H9 (cell line): Measurements from ENCODE around the gene FAU. TPM values are rescaled to one million over a fixed set of nuclear protein-coding genes. Genes with fewer than 3 reads are reported as not detected.

Experiments used
- DNase-seq: peaks from one replicate; pipeline ENCODE4 v3.0.0-alpha.2; 2017
- H2AFZ ChIP-seq: one replicate; pipeline ENCODE4 v1.6.1; 2013; ENCODE audit warnings: mild to moderate bottlenecking, low read length, control low read depth, moderate library complexity
- H2AK5ac ChIP-seq: 2 replicates; pipeline ENCODE4 v1.6.1; 2013; ENCODE audit warnings: low read length, control low read depth, mixed read lengths; ENCODE audit not compliant: insufficient read length
- H2BK120ac ChIP-seq: one replicate; pipeline ENCODE4 v1.6.1; 2013; ENCODE audit warnings: low read depth, mild to moderate bottlenecking, low read length, control low read depth, inconsistent platforms; ENCODE audit not compliant: poor library complexity, severe bottlenecking
- H2BK12ac ChIP-seq: 2 replicates; pipeline ENCODE4 v1.6.1; 2013; ENCODE audit warnings: low read length, control low read depth, mixed read lengths, low read depth; ENCODE audit not compliant: insufficient read length
- H2BK15ac ChIP-seq: 2 replicates; pipeline ENCODE4 v1.6.1; 2013; ENCODE audit warnings: low read depth, low read length, control low read depth
- H2BK20ac ChIP-seq: one replicate; pipeline ENCODE4 v1.6.1; 2013; ENCODE audit warnings: low read depth, mild to moderate bottlenecking, low read length, control low read depth, inconsistent platforms; ENCODE audit not compliant: poor library complexity, severe bottlenecking
- H2BK5ac ChIP-seq: 2 replicates; pipeline ENCODE4 v1.6.1; 2013; ENCODE audit warnings: low read length, control low read depth, mixed read lengths; ENCODE audit not compliant: insufficient read length
- H3K14ac ChIP-seq: 2 replicates; pipeline ENCODE4 v1.6.1; 2013; ENCODE audit warnings: low read length, control low read depth; ENCODE audit not compliant: insufficient read depth
- H3K18ac ChIP-seq: 2 replicates; pipeline ENCODE4 v1.6.1; 2013; ENCODE audit warnings: low read depth, mild to moderate bottlenecking, mixed read lengths, low read length, control low read depth; ENCODE audit not compliant: insufficient read length
- H3K23ac ChIP-seq: 2 replicates; pipeline ENCODE4 v1.6.1; 2013; ENCODE audit warnings: low read length, control low read depth, mixed read lengths, low read depth; ENCODE audit not compliant: insufficient read length
- H3K23me2 ChIP-seq: 2 replicates; pipeline ENCODE4 v1.6.1; 2013; ENCODE audit warnings: low read depth, mild to moderate bottlenecking, mixed read lengths, low read length, control low read depth; ENCODE audit not compliant: insufficient read length, poor library complexity, severe bottlenecking
- H3K27ac ChIP-seq: 2 replicates; pipeline ENCODE4 v1.5.1; 2013; ENCODE audit warnings: low read length, control low read depth, mixed read lengths, low read depth; ENCODE audit not compliant: insufficient read length
- H3K27me3 ChIP-seq: 2 replicates; pipeline ENCODE4 v1.6.1; 2013; ENCODE audit warnings: low read length, control low read depth, inconsistent platforms; ENCODE audit not compliant: insufficient read depth
- H3K4ac ChIP-seq: 2 replicates; pipeline ENCODE4 v1.6.1; 2013; ENCODE audit warnings: low read depth, mild to moderate bottlenecking, control low read depth, inconsistent platforms, low read length, moderate library complexity
- H3K4me1 ChIP-seq: 2 replicates; pipeline ENCODE4 v1.6.1; 2013; ENCODE audit warnings: low read length, control low read depth, inconsistent platforms; ENCODE audit not compliant: insufficient read depth
- H3K4me2 ChIP-seq: 2 replicates; pipeline ENCODE4 v1.6.1; 2013; ENCODE audit warnings: low read length, control low read depth, mixed read lengths; ENCODE audit not compliant: insufficient read length, insufficient read depth
- H3K56ac ChIP-seq: 2 replicates; pipeline ENCODE4 v1.6.1; 2013; ENCODE audit warnings: low read depth, mild to moderate bottlenecking, mixed read lengths, low read length, control low read depth; ENCODE audit not compliant: insufficient read length
- H3K79me1 ChIP-seq: 2 replicates; pipeline ENCODE4 v1.6.1; 2013; ENCODE audit warnings: low read depth, mild to moderate bottlenecking, moderate library complexity, low read length, control low read depth, inconsistent platforms; ENCODE audit not compliant: insufficient read depth, poor library complexity, severe bottlenecking
- H3K79me2 ChIP-seq: 2 replicates; pipeline ENCODE4 v1.6.1; 2013; ENCODE audit warnings: low read length, control low read depth, inconsistent platforms; ENCODE audit not compliant: insufficient read depth
- H3K9ac ChIP-seq: 2 replicates; pipeline ENCODE4 v1.6.1; 2013; ENCODE audit warnings: low read length, control low read depth, mixed read lengths; ENCODE audit not compliant: insufficient read length; ENCODE audit errors: extremely low read depth
- H3K9me3 ChIP-seq: one replicate; pipeline ENCODE4 v1.6.1; 2013; ENCODE audit warnings: low read depth, low read length, inconsistent platforms; ENCODE audit not compliant: control insufficient read depth
- H3T11ph ChIP-seq: one replicate; pipeline ENCODE4 v1.6.1; 2013; ENCODE audit warnings: mild to moderate bottlenecking, low read length, control low read depth, inconsistent platforms
- H4K20me1 ChIP-seq: one replicate; pipeline ENCODE4 v1.6.1; 2013; ENCODE audit not compliant: control insufficient read depth, insufficient read length, insufficient read depth
- H4K5ac ChIP-seq: 2 replicates; pipeline ENCODE4 v1.6.1; 2013; ENCODE audit warnings: low read depth, mild to moderate bottlenecking, mixed read lengths, low read length, control low read depth; ENCODE audit not compliant: insufficient read length
- H4K8ac ChIP-seq: replicated peaks from 2 replicates; pipeline ENCODE4 v1.6.1; 2013; ENCODE audit warnings: low read length, control low read depth, mixed read lengths, low read depth; ENCODE audit not compliant: insufficient read length
- H4K91ac ChIP-seq: 2 replicates; pipeline ENCODE4 v1.6.1; 2013; ENCODE audit warnings: low read depth, mild to moderate bottlenecking, moderate library complexity, mixed read lengths, low read length, control low read depth; ENCODE audit not compliant: insufficient read length
- H3K27ac Mint-ChIP-seq, 3 experiments: 2 replicates in 2 of 3; 3 replicates in 1 of 3; pipeline ENCODE4 v1.8.0; 2020 to 2021; ENCODE audit warnings: mixed read lengths in 3 of 3, mild to moderate bottlenecking in 1 of 3, moderate library complexity in 1 of 3
- H3K27me3 Mint-ChIP-seq: 2 replicates; pipeline ENCODE4 v1.8.0; 2021; ENCODE audit warnings: low read depth, mild to moderate bottlenecking, moderate library complexity, mixed read lengths
- H3K36me3 Mint-ChIP-seq, 3 experiments: 2 replicates in 2 of 3; 3 replicates in 1 of 3; pipeline ENCODE4 v1.8.0; 2020 to 2021; ENCODE audit warnings: low read depth in 3 of 3, mixed read lengths in 3 of 3; ENCODE audit not compliant: insufficient read depth in 1 of 3
- H3K4me1 Mint-ChIP-seq, 2 experiments: 2 replicates each; pipeline ENCODE4 v1.8.0; 2020; ENCODE audit warnings: mixed read lengths in 2 of 2
- H3K4me3 Mint-ChIP-seq, 2 experiments: 2 replicates in 1 of 2; 3 replicates in 1 of 2; pipeline ENCODE4 v1.8.0; 2020 to 2021; ENCODE audit warnings: mild to moderate bottlenecking in 2 of 2, mixed read lengths in 2 of 2, moderate library complexity in 1 of 2
- H3K9me3 Mint-ChIP-seq, 2 experiments: 2 replicates in 1 of 2; 3 replicates in 1 of 2; pipeline ENCODE4 v1.8.0; 2020; ENCODE audit warnings: mild to moderate bottlenecking in 2 of 2, mixed read lengths in 2 of 2, moderate library complexity in 1 of 2
- CTCF ChIP-seq: fragments of 200-600 bp; sonication (generic); conservative IDR thresholded peaks from 3 replicates; pipeline ENCODE4 v1.8.0; 2021; ENCODE audit warnings: antibody characterized with exemption, mild to moderate bottlenecking
- WGBS: extraction: QIAGEN DNeasy Blood & Tissue Kit; methylation state at CpG from one replicate; pipeline ENCODE4 v1.1.7; 2013; ENCODE audit warnings: missing lambda C conversion rate, low lambda C conversion rate, mixed read lengths; ENCODE audit not compliant: insufficient read length; ENCODE audit errors: extremely low coverage; 5-methylcytosine and 5-hydroxymethylcytosine counted together
- total RNA-seq: library from RNA; stranded (reverse); gene quantifications from 2 replicates; pipeline ENCODE4 v1.2.1, GENCODE V29; 2021

The FAU gene
- total RNA-seq, 1 experiment from 2014 or later: 898 TPM

DNA sequence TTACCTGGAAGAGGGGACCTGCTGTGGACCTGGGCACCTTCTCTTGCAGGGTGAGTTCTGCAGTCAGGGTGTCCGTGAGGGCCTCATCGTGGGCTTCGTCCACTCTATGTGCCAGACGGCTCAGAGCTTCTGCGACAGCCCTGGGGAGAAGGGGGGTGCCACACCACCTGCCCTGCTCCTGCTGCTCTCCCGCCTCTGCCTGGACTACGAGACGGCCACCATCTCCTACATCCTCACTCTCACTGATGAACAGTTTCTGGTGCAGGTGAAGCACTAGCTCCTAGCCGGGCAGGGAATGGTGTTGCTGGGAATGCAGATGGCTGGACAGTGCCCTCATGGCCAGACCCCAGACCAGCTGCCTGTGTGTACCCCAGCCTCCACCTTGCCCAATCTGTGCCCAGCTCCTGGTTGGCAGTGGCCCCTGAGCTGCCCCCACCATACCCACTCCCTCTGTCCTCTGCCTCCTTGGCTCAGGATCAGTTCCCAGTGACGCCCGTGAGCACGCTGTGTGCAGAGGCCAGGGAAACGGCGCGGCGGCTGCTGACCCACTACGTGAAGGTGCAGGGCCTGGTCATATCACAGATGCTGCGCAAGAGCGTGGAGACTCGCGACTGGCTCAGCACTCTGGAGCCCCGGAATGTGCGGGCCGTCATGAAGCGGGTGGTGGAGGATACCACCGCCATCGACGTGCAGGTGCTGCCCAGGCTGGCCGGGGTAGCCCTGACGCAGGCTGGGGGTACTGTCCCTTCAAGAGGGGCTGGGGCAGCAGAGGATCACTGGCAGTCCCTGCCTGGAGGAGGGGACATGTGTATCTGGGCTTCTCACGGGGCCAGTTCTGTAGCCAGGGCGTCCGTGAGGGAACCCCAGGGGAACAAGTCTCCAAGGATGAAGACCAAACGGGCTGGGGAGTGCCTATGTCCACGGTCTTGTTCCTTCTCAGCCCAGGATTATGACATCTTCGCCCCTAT is 12.4 kb downstream of the FAU start:
- H2BK15ac ChIP-seq: no peak overlapping the region
- H3K18ac ChIP-seq: no peak overlapping the region
- H3K23me2 ChIP-seq: peaks cover 13% of the 10 kb centered on the region
- H3K79me1 ChIP-seq: no peaks in the 10 kb centered on the region
- H4K91ac ChIP-seq: no peak overlapping the region
- H3K9me3 ChIP-seq: no peaks in the 10 kb centered on the region
- H3K14ac ChIP-seq: no peak overlapping the region
- H2BK5ac ChIP-seq: no peak overlapping the region
- WGBS: no CpG with 5 or more reads among the region's 36 CpGs
- no peak overlapping the region for H3K4me2 ChIP-seq
- H3K27ac ChIP-seq: no peak overlapping the region
- H2AK5ac ChIP-seq: no peak overlapping the region
- H3K4me1 ChIP-seq: no peaks in the 10 kb centered on the region
- no peaks in the 10 kb centered on the region for H3K27me3 Mint-ChIP-seq
- peaks cover 15 to 19% of the 10 kb centered on the region in 2 experiments for H3K4me1 Mint-ChIP-seq
- H2BK120ac ChIP-seq: no peak overlapping the region
- H3K4me3 Mint-ChIP-seq: no peak overlapping the region
- H2BK20ac ChIP-seq: no peak overlapping the region
- DNase-seq: no peak
- H2AFZ ChIP-seq: no peak overlapping the region
- no peak overlapping the region for H3K23ac ChIP-seq
- no peaks in the 10 kb centered on the region for H3K27me3 ChIP-seq
- no peak overlapping the region for H3K27ac Mint-ChIP-seq
- no peak overlapping the region for H4K5ac ChIP-seq
- TF ChIP-seq CTCF: no peak
- peaks cover 2 to 18% (median 15%) of the 10 kb centered on the region in 3 experiments; a peak in 6 of 7 replicates for H3K36me3 Mint-ChIP-seq
- no peak overlapping the region for H3K4ac ChIP-seq
- H4K8ac ChIP-seq: no peak overlapping the region
- no peak overlapping the region for H3T11ph ChIP-seq
- H3K56ac ChIP-seq: no peak overlapping the region
- no peaks in the 10 kb centered on the region for H3K9me3 Mint-ChIP-seq
- no peak overlapping the region for H2BK12ac ChIP-seq
- no peaks in the 10 kb centered on the region for H3K79me2 ChIP-seq
- no peak overlapping the region for H3K9ac ChIP-seq
- H4K20me1 ChIP-seq: no peaks in the 10 kb centered on the region
